ENCODE data around the gene DIS3L2.

The DIS3L2 gene

DNA sequence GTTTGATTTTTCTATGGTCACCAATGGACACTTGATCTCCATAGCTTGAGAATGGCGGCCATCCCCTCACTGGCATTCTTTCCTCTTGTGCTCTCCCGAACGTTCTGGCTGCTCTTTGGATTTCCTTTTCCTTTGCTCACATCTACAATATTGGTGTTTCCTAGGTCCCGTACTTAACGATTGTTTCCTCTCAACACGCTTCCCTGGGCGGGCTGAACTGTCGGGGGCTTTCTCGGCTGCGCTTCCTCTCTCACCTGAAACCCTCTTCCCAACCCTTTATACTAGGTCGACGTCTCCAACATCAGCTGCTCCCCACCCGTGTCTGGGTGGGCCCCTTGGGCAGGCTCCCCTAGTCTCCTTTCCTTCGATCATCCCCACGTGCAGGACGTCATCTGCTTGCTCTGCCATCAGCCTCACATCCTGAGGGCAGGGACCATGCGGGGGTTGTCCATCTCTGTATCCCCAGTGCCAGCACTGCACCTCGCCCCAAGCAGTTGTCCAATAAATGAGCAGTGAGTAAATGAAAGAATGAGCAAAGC lies 634 bp upstream of the DIS3L2 start:
- ATAC-seq = no peak

DNA sequence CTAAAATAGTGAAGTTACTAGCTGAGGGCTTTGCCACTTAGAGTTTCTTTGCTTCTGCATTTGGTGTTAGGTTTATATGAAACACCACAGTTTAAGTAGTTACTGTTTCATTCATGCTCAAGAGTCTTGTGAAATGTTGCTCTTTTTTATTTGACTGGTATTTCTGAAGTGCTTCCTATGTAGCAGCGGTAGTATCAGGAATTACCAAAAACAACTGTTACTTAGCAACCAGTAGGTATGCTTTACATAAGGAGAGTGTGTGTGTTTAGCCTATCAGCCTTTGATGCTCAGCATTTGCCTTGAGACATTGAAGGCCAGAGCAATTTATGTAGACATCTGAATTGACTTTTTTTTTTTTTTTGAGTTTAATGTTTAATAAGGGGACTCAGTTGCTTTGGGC lies 3.6 kb downstream of the DIS3L2 start:
- no peak for ATAC-seq

DNA sequence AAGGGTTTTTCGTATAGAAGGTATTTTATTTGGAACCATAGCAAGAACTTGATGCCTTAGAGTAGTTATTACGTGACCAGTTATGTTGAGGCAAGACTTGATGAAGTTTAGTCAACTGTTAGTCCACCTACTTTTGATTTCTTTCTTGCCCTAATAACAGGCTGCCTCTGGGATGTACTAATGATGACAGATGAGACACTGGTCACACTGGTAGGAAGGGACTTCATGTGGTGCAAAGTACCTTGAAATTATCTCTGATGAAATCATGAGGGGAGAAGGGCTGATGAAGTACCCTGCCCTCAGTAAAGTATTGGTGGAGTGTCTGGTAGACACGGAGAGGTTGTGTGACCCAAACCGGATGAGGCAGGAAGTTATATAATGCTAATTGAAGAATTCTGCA lies 5.4 kb downstream of the DIS3L2 start:
- no peak for ATAC-seq

DNA sequence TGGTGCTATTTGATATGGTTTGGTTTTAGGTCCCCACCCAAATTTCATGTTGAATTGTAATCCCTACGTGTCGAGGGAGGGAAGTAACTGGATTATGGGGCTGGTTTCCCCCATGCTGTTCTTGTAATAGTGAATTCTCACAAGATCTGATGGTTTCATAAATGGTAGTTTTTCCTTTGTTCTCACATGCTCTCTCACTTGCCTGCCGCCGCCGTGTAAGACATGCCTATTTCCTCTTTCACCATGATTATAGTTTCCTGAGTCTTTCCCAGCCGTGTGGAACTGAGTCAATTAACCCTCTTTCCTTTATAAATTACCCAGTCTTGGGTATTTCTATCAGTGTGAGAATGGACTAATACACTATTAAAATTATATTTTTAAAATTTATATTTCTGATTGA lies 7.3 kb downstream of the DIS3L2 start:
- ATAC-seq = no peak

DNA sequence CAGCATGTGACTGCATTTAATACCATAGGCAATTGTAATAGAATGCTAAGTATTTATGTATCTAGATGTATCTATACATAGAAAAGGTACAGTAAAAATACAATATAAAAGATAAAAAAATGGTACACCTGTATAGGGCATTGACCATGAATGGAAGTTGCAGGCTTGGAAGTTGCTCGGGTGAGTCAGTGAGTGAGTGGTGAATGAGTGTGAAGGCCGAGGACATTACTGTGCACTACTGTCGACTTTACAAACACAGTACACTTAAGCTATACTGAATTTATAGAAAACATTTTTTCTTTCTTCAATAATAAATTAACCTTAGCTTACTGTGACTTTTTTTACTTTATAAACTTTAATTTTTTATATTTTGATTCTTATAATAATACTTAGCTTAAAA lies 8.9 kb downstream of the DIS3L2 start:
- ATAC-seq = no peak

DNA sequence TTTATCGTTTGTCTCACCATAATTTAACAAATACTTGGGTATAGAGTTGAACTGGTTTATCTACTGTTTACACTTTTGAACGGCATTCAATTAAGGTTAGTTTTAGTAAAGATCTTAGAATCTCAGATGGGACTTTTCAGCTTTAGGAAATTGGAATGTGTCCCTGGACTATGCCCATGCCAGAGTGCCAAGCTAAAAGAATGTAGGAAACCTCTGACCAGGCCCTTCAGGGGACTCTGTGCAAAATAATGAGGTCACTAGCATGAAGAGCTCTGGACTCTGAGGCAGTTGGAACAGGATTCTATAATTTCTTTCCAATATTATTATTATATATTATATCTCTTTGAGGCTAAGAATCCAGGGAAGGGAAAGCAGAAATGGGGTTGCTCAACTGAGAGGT lies 13.5 kb downstream of the DIS3L2 start:
- ATAC-seq = no peak

DNA sequence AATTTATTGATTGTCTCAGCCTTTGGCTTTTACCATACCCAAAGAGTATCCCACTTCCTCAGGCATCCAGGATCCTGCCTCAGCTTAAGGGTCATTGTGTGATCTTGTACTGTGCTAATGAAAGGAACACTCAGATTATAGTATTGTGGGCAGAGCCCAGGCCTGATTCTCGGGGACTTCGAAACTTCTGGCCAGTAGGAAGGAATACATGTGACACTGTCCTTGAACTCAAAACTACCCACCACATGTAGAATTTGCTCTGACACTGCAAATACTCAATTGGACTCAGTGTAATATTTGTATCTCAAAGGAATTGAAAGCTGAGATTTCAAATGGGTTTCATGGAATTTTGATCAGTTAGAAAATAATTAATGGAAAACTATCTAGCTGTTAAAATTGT lies 15.9 kb downstream of the DIS3L2 start:
- no peak for ATAC-seq

DNA sequence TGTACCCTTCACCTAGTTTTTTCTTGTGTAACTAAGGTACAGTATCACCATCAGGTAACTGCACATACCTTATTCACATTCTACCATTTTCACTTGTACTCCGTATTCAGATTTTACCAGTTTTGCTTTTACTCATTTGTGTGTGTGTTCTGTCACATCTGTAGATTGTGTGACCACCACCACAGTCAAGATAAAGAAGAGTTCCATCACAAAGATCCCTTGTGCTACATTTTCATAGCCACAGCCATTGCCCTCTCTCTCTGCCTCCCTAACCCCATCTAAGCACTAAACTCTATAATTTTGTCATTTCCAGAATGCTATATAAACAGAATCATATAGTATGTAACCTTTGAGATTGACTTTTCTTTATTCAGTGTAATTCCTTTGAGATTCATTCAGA lies 23.5 kb downstream of the DIS3L2 start:
- peak in 1 of 2 donors; percentile 17 for ATAC-seq

DNA sequence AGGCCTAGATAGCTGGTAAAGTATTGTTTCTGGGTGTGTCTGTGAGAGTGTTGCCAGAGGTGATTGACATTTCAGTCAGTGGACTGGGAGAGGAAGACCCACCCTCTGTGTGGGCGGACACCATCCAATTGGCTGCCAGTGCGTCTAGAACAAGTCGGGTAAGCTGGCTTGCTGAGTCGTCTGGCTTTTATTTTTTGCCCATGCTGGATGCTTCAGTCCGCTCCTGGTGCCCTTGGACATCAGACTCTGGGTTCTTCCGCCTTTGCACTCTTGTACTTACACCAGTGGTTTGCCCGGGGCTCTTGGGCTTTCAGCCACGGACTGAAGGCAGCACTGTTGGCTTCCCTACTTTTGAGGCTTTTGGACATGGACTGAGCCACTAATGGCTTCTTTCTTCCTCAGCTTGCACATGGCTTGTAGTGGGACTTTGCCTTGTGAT lies 24.3 kb downstream of the DIS3L2 start:
- no peak for ATAC-seq

DNA sequence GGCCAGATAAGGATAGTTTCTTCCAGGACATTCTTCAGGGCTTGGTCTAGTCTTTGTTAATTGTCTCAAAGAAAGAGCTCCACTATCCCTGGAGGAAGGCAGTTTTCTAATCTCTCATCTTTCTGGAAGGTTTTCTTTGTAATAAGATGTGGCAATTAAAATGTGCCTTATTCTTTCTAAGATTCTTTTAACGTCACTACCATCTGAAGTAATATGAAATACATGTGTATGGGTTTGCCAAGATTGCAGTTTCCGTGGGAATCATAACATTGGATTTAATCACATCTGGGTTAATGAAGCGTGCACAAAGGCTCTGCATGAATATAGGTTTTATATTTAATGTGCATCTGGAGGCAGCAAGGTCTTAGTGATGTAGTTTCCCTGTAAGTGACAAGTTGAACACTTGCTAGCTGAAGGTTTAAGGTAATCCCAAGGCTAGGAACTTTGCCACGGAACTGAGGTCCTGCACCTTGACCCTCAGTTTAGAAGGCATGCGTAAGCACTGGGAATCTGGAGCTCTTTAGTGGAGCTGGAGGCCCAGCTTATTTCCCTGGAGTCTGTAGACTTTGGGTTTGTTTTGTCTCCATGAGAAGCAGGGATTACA lies 25.7 kb downstream of the DIS3L2 start:
- ATAC-seq = no peak

DNA sequence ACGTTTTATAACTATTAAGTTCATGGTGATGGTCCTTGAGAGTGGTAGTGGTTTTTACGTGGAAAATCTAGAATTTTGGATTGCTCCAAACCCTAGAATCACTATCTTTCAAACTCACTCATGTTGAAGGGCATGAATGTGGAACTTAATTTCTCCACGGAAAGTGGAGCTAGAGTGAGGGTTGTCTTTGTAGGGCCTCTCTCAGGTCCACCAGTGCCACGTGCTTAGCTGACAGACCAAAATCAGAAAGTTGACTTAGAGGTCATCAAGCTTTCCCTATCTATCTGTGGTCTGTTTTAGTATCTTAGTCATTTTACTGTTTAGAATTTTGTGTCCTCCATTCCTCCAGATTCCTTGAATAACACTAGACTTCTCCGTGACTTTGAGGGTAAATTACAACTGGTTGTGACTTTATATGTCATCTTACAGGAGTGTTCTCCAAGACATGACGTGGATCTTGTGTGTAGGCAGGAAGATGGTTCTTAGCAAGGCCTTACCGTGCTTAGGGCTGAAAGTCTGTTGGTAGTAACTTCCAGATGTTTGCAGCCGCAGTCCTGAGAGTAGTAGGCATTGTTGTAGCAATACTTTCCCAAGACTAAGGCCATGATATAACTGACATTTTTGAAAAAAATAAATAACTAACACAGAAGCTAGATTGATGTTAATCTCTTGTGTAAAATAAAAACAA lies 26.8 kb downstream of the DIS3L2 start:
- ATAC-seq = no peak

DNA sequence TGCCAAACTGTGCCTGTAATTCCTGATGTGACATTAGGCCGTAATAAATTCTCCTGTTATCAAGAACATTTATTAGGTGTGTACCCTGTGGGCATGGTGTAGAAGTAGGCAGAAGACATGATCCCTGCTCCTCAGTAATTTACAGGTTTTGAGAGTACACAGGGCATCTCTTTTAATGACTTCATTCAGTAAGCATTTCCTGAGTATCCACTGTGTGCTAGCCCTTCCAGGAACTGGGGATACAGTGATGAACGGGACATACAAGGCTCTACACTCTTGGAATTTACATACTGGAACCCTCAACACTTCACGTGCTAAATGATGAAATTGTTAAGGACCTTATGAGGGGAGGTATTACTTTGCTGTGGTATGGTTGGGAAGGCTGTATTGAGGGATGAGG lies 30.2 kb downstream of the DIS3L2 start:
- no peak for ATAC-seq

DNA sequence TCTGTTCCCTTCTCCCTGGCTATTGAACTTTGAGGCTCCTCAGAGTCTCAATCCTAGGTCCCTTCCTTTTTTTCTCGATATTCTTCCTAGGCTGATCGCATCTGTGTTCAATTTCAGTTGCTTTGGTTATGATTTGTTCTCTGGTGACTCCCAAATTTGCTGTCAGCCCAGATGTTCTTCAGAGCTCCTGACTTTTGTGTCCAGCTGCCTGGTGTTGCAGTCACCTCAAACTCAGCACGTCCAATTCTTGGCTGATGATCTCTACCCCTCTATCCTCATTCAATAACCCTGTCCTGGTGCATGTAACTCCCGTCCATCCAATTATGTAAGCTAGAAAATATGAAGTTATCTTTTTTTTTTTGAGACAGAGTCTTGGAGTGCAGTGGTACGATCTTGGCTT lies 31.4 kb downstream of the DIS3L2 start:
- ATAC-seq = no peak

DNA sequence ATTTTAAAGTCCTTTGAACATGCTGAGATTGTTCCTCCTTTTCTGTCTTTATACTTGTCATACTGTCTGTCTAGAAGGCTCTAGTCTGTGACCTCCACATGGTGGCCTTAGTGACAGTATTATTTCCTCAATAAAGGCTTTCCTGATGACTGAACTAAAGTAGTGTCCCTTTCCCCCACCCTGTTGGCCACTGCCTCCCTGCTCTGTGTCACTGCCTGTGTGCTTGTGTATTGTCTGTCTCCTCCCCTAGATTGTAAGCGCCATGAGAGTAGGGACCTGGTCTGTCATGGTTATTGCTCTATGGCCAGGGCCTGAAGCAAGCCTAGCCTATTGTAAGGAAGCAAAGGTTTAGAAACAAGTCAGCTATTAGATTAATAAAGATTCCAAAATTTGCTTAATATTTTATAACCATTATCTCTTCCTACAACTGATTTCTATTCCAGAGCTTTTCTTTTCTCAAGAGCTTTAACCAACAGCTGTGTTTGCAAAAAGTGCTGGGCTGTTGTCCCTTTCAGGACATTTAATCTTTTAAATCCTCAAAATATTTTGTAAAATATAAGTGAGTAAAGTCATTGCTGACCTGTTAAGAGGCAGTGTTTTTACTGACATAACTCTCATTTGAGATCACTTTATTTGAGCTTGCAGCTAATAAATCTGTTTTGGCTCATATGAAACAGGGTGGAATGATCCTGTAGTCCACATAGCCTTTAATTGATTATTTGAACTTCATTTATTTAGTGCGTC lies 35.5 kb downstream of the DIS3L2 start:
- ATAC-seq = no peak

DNA sequence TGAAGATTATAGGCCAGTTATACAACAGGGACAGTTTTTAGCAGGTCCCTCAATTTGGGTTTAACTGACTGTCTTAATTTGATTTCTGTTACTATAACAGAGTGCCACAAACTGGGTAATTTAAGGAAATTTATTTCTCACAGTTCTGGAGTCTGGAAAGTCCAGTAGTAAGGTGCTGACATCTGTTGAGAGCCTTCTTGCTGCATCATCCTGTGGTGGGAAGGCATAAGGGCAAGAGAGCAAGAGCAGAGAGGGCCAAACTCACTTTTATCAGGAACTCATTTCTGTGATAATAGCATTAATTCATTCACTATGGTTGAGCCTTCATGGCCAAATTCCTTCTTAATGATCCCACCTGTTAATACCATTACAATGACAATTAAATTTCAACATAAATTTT lies 36.5 kb downstream of the DIS3L2 start:
- ATAC-seq = no peak

DNA sequence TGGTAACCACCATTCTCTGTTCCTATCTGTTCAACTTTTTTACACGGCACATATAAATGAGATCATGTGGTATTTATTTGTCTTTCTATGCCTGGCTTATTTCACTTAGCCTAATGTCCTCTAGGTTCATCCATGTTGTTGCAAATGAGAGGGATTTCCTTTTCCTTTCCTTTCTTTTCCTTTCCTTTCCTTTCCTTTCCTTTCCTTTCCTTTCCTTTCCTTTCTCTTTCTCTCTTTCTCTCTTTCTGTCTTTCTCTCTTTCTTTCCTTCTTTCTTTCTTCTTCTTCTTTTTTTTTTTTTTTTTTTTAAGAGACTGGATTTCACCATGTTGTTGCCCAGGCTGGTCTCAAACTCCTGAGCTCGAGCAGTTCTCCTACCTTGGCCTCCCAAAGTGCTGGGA lies 38.9 kb downstream of the DIS3L2 start:
- no peak for ATAC-seq

DNA sequence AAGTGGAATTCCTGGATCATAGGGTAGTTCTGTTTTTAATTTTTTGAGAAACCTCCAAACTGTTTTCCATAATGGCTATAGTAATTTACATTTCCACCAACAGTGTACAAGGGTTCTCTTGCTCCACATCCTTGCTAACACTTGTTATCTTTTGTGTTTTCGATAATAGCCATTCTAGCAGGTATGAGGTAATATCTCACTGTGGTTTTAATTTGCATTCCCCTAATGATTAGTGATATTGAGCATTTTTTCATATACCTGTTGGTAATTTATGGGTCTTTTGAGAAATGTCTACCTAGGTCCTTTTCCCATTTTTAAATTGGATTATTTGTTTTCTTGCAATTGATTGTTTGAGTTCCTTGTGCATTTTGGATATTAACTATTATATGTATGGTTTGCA lies 39.6 kb downstream of the DIS3L2 start:
- no peak for ATAC-seq

DNA sequence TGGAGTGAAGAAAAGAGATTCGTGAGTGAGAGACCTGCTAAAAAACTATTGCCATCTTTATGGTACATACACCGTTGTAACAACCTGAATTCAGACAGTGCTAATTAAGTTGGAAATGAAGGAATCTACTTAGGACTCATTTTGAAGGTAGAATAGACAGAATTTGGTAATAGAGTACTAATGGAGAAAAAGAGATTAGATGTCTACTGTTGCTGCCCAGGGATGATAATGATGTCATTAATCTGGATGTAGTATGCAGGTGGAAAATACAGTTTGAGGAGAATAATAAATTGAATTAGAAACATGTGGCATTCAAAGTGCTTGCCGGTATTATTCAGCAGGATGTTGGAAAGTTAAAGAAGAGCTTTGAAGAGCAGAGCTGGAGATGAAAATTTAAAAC lies 44.7 kb downstream of the DIS3L2 start:
- ATAC-seq = no peak

DNA sequence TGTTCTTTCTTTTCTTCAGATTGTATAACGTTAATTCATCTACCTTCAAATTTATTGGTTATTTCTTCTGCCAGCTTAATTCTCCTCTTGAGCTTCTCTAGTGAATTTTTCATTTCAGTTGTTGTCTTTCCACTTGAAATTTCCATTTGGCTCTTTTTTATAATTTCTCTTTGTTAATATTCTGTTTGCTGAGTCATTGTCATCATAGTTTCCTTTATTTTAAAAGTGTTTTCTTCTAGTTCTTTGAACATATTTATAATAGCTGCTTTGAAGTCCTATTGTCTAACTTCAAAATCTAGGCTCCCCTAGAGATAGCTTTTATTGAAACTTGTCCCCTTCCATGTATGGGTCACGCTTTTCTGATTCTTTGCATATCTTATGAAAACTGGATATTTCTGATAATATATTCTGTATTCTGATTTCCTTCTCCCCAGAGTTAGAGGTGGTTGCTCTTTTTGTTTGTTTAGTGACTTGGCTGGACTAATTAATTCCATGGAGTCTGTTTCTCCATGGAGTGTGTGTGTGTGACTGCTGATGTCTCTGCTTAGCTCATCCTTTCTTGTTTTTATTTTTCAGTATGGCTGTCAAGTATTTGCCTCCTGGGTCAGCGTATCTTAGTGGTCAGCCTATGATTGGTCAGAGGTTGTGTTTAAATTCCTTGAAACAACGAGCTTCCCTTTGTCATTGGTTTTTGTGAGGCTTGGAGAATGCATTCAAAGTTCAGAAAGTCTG lies 47.6 kb downstream of the DIS3L2 start:
- ATAC-seq = no peak

DNA sequence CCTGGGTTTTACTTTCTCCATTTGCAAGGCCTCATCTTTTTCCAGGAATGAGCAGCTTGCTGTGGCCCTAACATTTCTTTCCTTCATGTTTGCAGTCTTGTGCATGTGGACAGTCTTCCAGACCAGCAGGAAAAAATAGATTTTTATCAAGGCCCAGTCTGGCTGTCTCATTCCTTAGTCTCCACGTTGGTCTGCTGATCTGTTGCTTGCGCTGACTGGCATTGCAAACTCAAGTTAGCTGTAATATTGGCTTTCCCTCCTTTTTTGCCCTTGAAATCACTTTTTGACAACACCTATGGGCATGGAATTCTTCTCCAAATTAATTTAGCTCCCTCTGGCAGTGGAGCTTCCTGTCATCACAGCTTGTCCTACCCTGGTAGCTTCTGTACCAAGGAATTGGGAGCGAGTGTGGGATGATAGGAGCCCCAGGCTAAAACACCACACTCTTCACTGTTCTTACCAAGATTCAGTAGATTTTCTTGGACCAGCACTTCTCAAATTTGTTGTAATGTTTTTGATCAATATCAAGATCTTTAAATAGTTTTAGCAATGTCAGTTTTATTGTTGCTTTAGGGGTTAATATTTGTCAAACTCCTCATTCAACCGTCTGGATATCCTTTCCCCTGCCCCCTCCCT lies 48.2 kb downstream of the DIS3L2 start:
- ATAC-seq = no peak

DNA sequence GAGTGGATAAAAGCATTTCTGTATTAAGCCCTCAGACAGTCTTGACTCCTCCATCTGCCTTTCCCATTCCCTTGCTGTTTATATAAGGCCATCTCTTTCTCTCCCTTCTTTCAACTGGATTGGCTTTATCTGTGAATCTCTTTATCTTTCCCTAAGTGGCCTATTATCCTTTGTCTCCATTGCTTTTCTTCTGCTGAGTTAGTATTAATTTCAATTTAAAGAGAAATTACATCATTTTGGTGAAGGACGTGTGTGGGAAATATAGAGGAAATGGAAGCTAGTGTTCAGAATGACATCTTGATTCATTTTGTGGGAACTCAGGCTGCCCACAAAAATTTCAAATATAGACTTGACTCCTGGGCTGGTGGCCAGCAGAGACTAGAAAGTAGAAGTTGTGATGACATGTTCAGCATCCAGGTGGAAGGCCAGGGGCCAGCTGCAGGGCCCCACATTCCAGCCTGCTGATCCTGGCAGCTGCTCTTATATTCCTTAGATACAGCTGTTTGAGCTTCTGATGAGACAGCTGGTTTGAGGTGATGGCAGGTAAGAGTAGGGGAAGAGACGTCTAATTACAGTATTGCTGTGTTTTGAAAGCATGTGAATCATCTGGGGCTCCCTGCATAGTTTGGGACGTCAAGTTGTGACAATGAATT lies 52.3 kb downstream of the DIS3L2 start:
- no peak for ATAC-seq

DNA sequence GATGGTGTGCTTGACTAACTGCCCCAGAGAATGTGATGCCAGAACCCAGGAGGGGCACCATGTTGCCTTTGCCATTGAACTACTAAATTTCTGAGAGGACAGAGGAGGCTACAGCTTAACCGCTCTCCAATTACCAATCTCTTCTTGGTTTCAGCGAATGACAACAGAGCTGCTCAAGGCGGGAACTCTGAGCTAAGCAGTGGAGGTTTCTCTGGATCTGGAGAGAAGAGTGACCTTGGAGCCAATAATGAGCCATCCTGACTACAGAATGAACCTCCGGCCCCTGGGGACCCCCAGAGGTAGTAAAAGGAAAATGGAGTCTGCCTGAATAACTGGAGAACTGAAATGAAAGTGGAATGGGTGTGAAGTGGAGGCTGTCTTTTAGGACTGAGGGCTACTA lies 53.2 kb downstream of the DIS3L2 start:
- ATAC-seq = no peak

Measured in activated CD4-positive, CD25-positive, alpha-beta regulatory T cell treated with anti-CD3 and anti-CD28 coated beads, Interleukin-2, amount 50 U/mL, for 24 hours (primary cell).